Endothelial cell of umbilical vein (primary cell): ENCODE data around the gene XIRP1.

Experiments
- CTCF ChIP-seq, 2 donors: IDR thresholded peaks; 1 replicate in 1 of 2; 2 replicates in 1 of 2; pipeline ENCODE4 v1.5.1; 2011; ENCODE audit warnings: low read length in 2 of 2, mild to moderate bottlenecking in 2 of 2, moderate library complexity in 2 of 2, control low read depth in 1 of 2, inconsistent platforms in 1 of 2, low read depth in 1 of 2; ENCODE audit not compliant: insufficient read depth in 1 of 2; ENCODE audit errors: extremely low read depth in 1 of 2
- EZH2 ChIP-seq: IDR thresholded peaks from 2 replicates; pipeline ENCODE4 v1.6.1; 2012; ENCODE audit warnings: borderline replicate concordance, low read depth, mild to moderate bottlenecking, moderate library complexity, low read length, inconsistent platforms; ENCODE audit not compliant: severe bottlenecking
- FOS ChIP-seq: IDR thresholded peaks from 2 replicates; pipeline ENCODE4 v1.6.1; 2011; ENCODE audit warnings: mild to moderate bottlenecking, low read length, moderate library complexity, borderline replicate concordance; ENCODE audit not compliant: insufficient read depth
- GATA2 ChIP-seq: IDR thresholded peaks from 2 replicates; pipeline ENCODE4 v1.7.0; 2011; ENCODE audit warnings: low read depth, mild to moderate bottlenecking, moderate library complexity, mixed read lengths, low read length; ENCODE audit not compliant: insufficient read length, insufficient read depth
- MAX ChIP-seq: IDR thresholded peaks from 2 replicates; pipeline ENCODE4 v1.6.1; 2011; ENCODE audit not compliant: insufficient read depth, insufficient read length
- POLR2A ChIP-seq: IDR thresholded peaks from 2 replicates; pipeline ENCODE4 v1.6.1; 2012; ENCODE audit warnings: low read depth, mild to moderate bottlenecking, control low read depth, low read length
- POLR2AphosphoS5 ChIP-seq: IDR thresholded peaks from 2 replicates; pipeline ENCODE4 v1.6.1; 2012; ENCODE audit warnings: low read depth, mild to moderate bottlenecking, control low read depth, low read length, moderate library complexity; ENCODE audit not compliant: insufficient read depth

GRCh38 chr3:39207361-39208186 is 15.2 kb upstream of the XIRP1 start:
- TF ChIP-seq CTCF (IDR thresholded peaks at IDR 0.05; ENCODE audit: extremely low read depth in 1 of 2, insufficient read depth in 1 of 2, low read depth in 1 of 2, low read length in 2 of 2) (no peak), POLR2AphosphoS5 (no peak), POLR2A (no peak), EZH2 (no peak), FOS (no peak), MAX (no peak), GATA2 (no peak)
